Ascending aorta (tissue), 2 donors: Measurements from ENCODE around the gene PDE6C. TPM values are rescaled to one million over a fixed set of nuclear protein-coding genes. Genes with fewer than 3 reads are reported as not detected.

ENCODE experiments used
- DNase-seq, 2 donors: peaks; one replicate each; pipeline ENCODE4 v3.0.0-alpha.2; 2019; ENCODE audit warnings: low spot score in 2 of 2
- H3K27ac ChIP-seq, 2 donors: fragments of 200-600 bp; sonication (generic); one replicate each; pipeline ENCODE4 v1.5.1; 2016 to 2017; ENCODE audit warnings: mild to moderate bottlenecking in 1 of 2
- H3K27me3 ChIP-seq: fragments of 200-600 bp; sonication (generic); one replicate; pipeline ENCODE4 v1.5.1; 2017
- H3K36me3 ChIP-seq, 2 donors: fragments of 200-600 bp; sonication (generic); one replicate each; pipeline ENCODE4 v1.5.1; 2016
- H3K4me1 ChIP-seq, 2 donors: fragments of 200-600 bp; sonication (generic); one replicate each; pipeline ENCODE4 v1.5.1; 2016 to 2017; ENCODE audit warnings: mild to moderate bottlenecking in 1 of 2
- H3K4me3 ChIP-seq, 2 donors: fragments of 200-600 bp; sonication (generic); one replicate each; pipeline ENCODE4 v1.5.1; 2016 to 2017; ENCODE audit warnings: mild to moderate bottlenecking in 1 of 2
- H3K9me3 ChIP-seq, 2 donors: fragments of 200-600 bp; sonication (generic); one replicate each; pipeline ENCODE4 v1.5.1; 2016
- intact Hi-C: fragments of 100-400 bp; cut with DNase I; formaldehyde crosslinking; loops from one replicate; pipeline ENCODE4 v1.15.1; 2023
- total RNA-seq: library from RNA; depleted of rRNA; stranded (reverse); fragments of >200 nt; gene quantifications from one replicate; pipeline ENCODE4 v1.1.0, GENCODE V29; 2016
- TF ChIP-seq, protein P1 (sequence below), 3 experiments: fragments of 200-600 bp in 2 of 3; fragments of 450-650 bp in 1 of 3; sonication (generic) in 2 of 3; IDR thresholded peaks; one replicate each; pipeline ENCODE4 v1.5.1; 2016 to 2019; ENCODE audit warnings: antibody characterized with exemption in 3 of 3, mild to moderate bottlenecking in 1 of 3, moderate library complexity in 1 of 3

Gene PDE6C
- total RNA-seq = not detected

DNA sequence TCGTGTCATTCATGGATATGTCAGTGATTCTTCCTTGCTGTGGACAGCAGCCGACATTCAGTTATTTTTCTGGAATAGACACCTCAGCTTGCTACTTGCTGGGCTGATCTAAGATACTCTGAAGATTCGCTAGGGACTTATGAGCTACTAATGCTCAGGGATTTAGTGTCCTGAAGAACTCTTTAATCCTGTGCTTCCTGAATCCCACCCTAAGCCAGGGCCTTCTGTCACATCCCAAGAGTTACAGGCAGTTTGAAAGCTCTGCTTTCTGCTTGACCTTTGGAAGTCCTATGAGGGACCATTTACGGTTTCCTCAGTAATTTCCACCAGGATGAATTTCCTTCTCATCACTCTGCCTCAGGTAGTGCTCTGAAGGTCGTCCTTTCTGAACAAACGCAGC, at the start of gene PDE6C:
Gene PDE6C (plus strand): TSS at position 227 of the 400 bp plus-strand sequence. CDS start 189 bp downstream, outside the sequence.
- intact Hi-C loops = no loop called here
- H3K4me3 ChIP-seq = no peak within 1 kb of the TSS
- no peaks in the 10 kb centered on the region for H3K4me1 ChIP-seq
- H3K9me3 ChIP-seq = no peaks in the 10 kb centered on the region
- DNase-seq = no peak
- no peaks in the 10 kb centered on the region for H3K36me3 ChIP-seq
- TF ChIP-seq, protein P1, sequence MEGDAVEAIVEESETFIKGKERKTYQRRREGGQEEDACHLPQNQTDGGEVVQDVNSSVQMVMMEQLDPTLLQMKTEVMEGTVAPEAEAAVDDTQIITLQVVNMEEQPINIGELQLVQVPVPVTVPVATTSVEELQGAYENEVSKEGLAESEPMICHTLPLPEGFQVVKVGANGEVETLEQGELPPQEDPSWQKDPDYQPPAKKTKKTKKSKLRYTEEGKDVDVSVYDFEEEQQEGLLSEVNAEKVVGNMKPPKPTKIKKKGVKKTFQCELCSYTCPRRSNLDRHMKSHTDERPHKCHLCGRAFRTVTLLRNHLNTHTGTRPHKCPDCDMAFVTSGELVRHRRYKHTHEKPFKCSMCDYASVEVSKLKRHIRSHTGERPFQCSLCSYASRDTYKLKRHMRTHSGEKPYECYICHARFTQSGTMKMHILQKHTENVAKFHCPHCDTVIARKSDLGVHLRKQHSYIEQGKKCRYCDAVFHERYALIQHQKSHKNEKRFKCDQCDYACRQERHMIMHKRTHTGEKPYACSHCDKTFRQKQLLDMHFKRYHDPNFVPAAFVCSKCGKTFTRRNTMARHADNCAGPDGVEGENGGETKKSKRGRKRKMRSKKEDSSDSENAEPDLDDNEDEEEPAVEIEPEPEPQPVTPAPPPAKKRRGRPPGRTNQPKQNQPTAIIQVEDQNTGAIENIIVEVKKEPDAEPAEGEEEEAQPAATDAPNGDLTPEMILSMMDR (IDR thresholded peaks at IDR 0.05) = no peak
- no peak within 1 kb of the TSS for H3K27ac ChIP-seq
- no peaks in the 10 kb centered on the region for H3K27me3 ChIP-seq

DNA sequence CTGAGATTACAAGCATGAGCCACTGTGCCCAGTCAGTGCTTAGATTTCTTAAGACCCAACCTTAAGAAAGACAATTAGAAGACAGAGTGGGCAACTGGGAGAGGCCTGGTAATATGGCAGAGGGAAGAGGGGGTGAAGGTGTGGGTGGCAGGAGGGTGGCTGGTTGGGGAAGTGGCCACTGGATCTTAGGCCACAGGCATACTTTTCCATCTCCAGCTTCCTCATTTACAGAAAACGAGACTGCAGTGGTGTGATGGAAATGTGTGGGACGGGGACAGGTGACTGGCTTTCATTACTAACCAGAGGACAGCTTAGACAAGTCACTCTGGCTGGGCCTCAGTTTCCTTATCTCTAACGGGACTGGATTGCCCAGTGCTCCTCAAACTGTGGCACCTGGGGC, 46.9 kb upstream of the PDE6C start:
- Histone ChIP-seq H3K4me3 (no peak overlapping the region), H3K4me1 (peaks cover 0 to 3% of the 10 kb centered on the region in 2 donors), H3K27me3 (no peaks in the 10 kb centered on the region), H3K36me3 (no peaks in the 10 kb centered on the region), H3K27ac (no peak overlapping the region), H3K9me3 (no peaks in the 10 kb centered on the region)
- TF ChIP-seq, protein P1 (IDR thresholded peaks at IDR 0.05) = no peak
- no peak for DNase-seq
- intact Hi-C loops = no loop called here

DNA sequence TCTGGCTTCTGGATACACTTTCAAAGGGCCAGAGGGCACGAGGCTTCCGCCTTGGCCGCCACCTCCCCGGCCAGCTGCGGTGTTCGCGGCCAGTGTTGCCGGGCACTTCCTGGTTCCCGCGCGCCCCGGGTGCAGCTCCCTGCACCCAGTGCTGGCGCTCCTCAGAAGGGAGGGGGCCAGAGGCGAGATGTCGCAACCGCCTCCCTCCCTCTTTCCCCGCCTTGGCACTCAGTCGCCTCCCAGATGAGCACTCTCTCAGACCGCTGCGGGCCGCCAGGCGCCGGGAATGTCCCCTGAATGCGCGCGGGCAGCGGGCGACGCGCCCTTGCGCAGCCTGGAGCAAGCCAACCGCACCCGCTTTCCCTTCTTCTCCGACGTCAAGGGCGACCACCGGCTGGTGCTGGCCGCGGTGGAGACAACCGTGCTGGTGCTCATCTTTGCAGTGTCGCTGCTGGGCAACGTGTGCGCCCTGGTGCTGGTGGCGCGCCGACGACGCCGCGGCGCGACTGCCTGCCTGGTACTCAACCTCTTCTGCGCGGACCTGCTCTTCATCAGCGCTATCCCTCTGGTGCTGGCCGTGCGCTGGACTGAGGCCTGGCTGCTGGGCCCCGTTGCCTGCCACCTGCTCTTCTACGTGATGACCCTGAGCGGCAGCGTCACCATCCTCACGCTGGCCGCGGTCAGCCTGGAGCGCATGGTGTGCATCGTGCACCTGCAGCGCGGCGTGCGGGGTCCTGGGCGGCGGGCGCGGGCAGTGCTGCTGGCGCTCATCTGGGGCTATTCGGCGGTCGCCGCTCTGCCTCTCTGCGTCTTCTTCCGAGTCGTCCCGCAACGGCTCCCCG, 45.7 kb upstream of the PDE6C start, which contains the start of gene FFAR4:
Gene FFAR4 (plus strand): TSS at position 231 of the 842 bp plus-strand sequence. CDS start 56 bp downstream, at position 287.
- H3K27ac ChIP-seq = no peak within 1 kb of the TSS
- peak in 1 of 2 donors; percentile 23 for DNase-seq
- peaks cover 0 to 3% of the 10 kb centered on the region in 2 donors for H3K4me1 ChIP-seq
- TF ChIP-seq, protein P1 (IDR thresholded peaks at IDR 0.05) = no peak
- no peaks in the 10 kb centered on the region for H3K9me3 ChIP-seq
- no peaks in the 10 kb centered on the region for H3K36me3 ChIP-seq
- intact Hi-C loops = no loop called here
- H3K27me3 ChIP-seq = no peaks in the 10 kb centered on the region
- peak within 1 kb of the TSS; percentile 40 to 63 for H3K4me3 ChIP-seq

DNA sequence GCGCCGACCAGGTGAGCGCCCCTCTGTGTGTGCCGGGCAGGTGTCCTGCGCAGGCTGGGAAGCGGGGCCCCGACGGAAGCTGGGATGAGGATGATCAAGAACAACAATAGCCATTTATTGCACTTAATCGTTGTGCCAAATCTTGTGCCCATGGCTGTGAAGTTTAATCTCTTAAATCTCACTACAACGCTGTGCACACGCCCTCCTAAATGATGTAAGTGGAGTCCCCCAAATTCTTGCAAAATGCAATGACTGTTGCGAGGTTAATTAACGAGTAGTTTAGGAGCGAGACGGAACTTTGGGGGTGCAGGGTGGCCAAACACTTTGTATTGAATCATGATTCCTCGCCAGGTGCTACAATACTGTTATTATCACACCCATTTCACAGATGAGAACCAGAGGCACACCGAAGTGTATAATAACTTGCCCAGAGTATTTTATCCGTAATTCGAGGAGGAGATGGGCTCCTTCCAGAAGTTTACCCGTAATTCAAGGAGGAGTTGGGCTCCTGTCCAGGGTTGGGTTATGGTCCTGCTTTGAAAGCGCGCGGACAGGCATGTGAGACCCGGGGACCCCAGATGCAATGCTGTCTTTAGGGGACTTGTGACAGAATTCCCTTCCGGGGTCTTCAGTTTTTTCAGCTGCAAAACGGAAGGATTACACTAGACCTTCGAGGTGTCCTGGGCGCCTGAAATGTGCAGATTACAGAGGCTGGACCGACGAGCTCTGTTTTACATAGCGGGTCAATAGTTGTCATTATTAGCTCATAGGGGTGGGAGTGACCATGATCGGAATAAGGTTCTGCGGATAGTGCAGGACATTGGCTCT, 44.8 kb upstream of the PDE6C start:
- TF ChIP-seq, protein P1 (IDR thresholded peaks at IDR 0.05) = no peak
- intact Hi-C loops = no loop called here
- H3K4me1 ChIP-seq = peaks cover 0 to 3% of the 10 kb centered on the region in 2 donors
- no peaks in the 10 kb centered on the region for H3K9me3 ChIP-seq
- no peak for DNase-seq
- H3K27ac ChIP-seq = no peak overlapping the region
- H3K27me3 ChIP-seq = no peaks in the 10 kb centered on the region
- H3K4me3 ChIP-seq = peak overlapping the region; percentile 40 to 63
- no peaks in the 10 kb centered on the region for H3K36me3 ChIP-seq

DNA sequence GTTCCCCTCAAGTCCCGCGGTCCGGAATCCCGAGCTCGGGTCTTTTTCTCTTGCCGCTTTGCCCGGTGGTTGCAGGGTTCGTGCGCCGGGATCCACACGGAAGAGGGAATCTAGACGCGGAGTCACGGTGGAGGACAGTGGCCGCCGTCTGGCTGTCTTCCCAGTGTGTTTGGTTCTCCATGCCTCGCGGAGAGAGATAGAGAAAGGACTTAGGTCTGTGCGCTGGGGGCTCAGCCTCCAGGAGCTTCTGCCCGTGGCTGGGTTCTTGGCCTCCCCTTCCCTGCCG, 44.3 kb upstream of the PDE6C start:
- TF ChIP-seq, protein P1 (IDR thresholded peaks at IDR 0.05) = no peak
- no peak overlapping the region for H3K27ac ChIP-seq
- peak overlapping the region in 1 of 2 donors; percentile 63 for H3K4me3 ChIP-seq
- peaks cover 0 to 3% of the 10 kb centered on the region in 2 donors for H3K4me1 ChIP-seq
- H3K36me3 ChIP-seq = no peaks in the 10 kb centered on the region
- H3K27me3 ChIP-seq = no peaks in the 10 kb centered on the region
- H3K9me3 ChIP-seq = no peaks in the 10 kb centered on the region
- intact Hi-C loops = no loop called here
- no peak for DNase-seq
